ENCODE measurements around the gene HINFP. TPM values are rescaled to one million over a fixed set of nuclear protein-coding genes. Genes with fewer than 3 reads are reported as not detected.
A peak's percentile ranks its signal among the peaks of the same experiment; 100 is the strongest.
"Not testable (repeated sequence)": the region's sequence is repeated elsewhere in the genome, so short reads cannot be mapped to it uniquely, and the experiment has no call there.

Gene HINFP
- total RNA-seq, 4 donors from 2014 or later = 21.9 to 36.1 (median 27.0) TPM

DNA sequence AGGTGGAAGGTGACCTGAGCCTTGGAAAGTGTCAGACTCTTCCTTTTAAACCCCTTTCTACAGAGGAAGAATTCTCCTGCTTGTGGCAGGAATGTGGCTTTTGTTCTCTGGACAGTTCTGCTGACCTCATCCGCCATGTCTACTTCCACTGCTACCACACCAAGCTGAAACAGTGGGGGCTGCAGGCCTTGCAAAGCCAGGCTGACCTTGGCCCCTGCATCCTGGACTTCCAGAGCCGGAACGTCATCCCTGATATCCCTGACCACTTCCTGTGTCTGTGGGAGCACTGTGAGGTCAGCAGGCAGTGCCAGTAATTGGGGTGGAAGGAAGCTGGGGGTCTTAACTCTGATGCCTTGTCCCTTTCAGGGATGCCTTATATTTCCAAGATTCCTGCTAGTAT, 9.3 kb downstream of the HINFP start:
- TF ChIP-seq POLR2A (IDR thresholded peaks at IDR 0.05) = no peak
- no peak for TF ChIP-seq EP300 (IDR thresholded peaks at IDR 0.05)
- TF ChIP-seq, protein P1, sequence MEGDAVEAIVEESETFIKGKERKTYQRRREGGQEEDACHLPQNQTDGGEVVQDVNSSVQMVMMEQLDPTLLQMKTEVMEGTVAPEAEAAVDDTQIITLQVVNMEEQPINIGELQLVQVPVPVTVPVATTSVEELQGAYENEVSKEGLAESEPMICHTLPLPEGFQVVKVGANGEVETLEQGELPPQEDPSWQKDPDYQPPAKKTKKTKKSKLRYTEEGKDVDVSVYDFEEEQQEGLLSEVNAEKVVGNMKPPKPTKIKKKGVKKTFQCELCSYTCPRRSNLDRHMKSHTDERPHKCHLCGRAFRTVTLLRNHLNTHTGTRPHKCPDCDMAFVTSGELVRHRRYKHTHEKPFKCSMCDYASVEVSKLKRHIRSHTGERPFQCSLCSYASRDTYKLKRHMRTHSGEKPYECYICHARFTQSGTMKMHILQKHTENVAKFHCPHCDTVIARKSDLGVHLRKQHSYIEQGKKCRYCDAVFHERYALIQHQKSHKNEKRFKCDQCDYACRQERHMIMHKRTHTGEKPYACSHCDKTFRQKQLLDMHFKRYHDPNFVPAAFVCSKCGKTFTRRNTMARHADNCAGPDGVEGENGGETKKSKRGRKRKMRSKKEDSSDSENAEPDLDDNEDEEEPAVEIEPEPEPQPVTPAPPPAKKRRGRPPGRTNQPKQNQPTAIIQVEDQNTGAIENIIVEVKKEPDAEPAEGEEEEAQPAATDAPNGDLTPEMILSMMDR (IDR thresholded peaks at IDR 0.05) = no peak
- Histone ChIP-seq H3K4me1 (peaks cover 0 to 11% (median 0%) of the 10 kb centered on the region in 4 donors), H3K27ac (no peak overlapping the region), H3K4me3 (no peak overlapping the region), H3K36me3 (peaks cover 0 to 82% (median 20%) of the 10 kb centered on the region in 3 donors), H3K27me3 (no peaks in the 10 kb centered on the region), H3K9me3 (no peaks in the 10 kb centered on the region)
- 50 to 52% methylated on average over 3 of the region's 3 CpGs for WGBS, 2 donors
- DNase-seq (ENCODE audit: low spot score in 2 of 2) = no peak

DNA sequence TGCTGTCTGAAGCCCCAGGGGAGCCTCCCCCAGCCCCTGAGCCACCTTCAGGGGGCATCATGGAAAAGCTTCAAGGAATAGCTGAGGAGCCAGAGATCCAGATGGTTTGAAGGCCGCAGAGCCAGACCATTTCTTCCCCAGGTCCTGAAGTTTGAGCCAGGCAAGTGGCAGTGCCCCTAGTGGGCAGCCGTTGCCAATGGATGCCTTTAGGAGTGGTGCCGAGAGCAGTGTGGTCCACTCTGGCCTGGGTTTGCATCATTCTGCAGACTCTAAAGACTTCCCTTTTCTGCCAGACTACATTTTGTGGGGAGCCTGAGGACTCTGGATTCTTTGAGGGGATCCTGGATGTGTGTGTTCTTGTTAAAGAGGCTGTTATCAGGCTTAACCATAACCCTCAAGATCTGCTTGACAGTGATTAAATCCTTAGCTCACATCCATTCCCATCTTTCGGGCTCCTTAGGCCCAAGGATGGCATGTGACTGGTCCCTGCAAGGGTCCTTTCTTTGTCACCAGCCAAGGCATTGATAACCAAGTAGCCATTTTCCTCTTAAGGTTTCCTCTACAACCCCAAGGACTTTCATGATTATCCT, 13.1 kb downstream of the HINFP start:
- DNase-seq (ENCODE audit: low spot score in 2 of 2) = no peak
- H3K9me3 ChIP-seq = no peaks in the 10 kb centered on the region
- peaks cover 0 to 59% (median 20%) of the 10 kb centered on the region in 3 donors for H3K36me3 ChIP-seq
- TF ChIP-seq, protein P1 (IDR thresholded peaks at IDR 0.05) = peak in 3 of 5 experiments; percentile 21 to 37 (median 30)
- no peak for TF ChIP-seq EP300 (IDR thresholded peaks at IDR 0.05)
- H3K4me3 ChIP-seq = no peak overlapping the region
- no peaks in the 10 kb centered on the region for H3K4me1 ChIP-seq
- WGBS, 2 donors = 57 to 59% methylated on average over 4 of the region's 4 CpGs
- H3K27me3 ChIP-seq = no peaks in the 10 kb centered on the region
- H3K27ac ChIP-seq = no peak overlapping the region

DNA sequence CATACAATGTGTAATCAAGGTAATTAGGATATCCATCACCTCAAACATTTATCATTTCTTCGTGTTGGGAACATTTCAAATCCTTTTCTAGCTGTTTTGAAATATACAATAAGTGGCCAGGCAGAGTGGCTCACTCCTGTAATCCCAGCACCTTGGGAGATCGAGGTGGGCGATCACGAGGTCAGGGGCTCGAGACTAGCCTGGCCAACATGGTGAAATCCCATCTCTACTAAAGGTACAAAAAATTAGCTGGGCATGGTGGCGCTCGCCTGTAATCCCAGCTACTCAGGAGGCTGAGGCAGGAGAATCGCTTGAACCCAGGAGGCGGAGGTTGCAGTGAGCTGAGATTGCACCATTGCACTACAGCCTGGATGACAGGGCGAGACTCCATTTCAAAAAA, 17.9 kb downstream of the HINFP start:
- H3K27ac ChIP-seq; H3K4me3 ChIP-seq; H3K9me3 ChIP-seq; H3K4me1 ChIP-seq; H3K27me3 ChIP-seq; DNase-seq (ENCODE audit: low spot score in 2 of 2): not testable (repeated sequence)
- WGBS, 2 donors = 88% methylated on average over 10 of the region's 10 CpGs
- peaks cover 0 to 11% (median 2%) of the 10 kb centered on the region in 3 donors for H3K36me3 ChIP-seq

DNA sequence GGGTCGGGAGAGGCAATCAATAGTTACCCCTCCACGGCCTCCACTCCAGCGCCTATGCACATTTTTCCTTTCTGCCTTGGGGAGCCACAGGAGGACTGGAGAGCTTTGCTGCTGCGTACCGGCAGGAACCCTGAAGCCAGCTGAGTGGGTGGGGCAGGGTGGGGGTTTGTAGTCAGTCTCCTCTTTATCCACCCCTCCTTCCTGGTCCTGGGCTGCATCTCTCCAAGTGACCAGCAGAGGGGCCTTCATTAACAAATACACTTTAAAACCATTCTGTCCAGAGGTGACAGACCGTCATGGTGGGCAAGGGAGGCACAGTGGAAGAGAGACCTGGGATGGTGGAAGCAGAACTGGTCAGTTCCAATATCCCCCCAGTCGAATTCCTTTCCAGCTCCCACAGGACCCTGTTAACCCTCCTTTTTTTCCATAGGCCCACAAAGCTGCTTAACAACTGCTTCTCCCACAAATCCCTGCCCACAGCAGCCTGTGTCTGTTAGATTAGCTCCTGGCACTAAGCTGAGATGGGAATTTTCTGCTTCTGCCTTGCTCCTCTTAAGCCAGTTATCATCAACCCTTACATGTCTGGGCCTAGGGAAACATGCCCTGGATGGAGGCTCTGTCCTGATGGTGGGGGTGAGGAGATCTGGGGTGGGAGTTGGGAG, 23.6 kb downstream of the HINFP start:
- Histone ChIP-seq H3K36me3 (no peaks in the 10 kb centered on the region), H3K4me3 (no peak overlapping the region), H3K4me1 (peaks cover 0 to 22% (median 7%) of the 10 kb centered on the region in 4 donors), H3K9me3 (no peaks in the 10 kb centered on the region), H3K27me3 (peaks cover 0 to 26% of the 10 kb centered on the region in 2 donors), H3K27ac (no peak overlapping the region)
- TF ChIP-seq POLR2A (IDR thresholded peaks at IDR 0.05) = no peak
- TF ChIP-seq, protein P1 (IDR thresholded peaks at IDR 0.05) = peak; percentile 51 to 75 (median 62)
- TF ChIP-seq EP300 (IDR thresholded peaks at IDR 0.05) = no peak
- WGBS, 2 donors = 4 to 13% methylated on average over 7 of the region's 7 CpGs
- peak; percentile 23 to 67 for DNase-seq (ENCODE audit: low spot score in 2 of 2)

DNA sequence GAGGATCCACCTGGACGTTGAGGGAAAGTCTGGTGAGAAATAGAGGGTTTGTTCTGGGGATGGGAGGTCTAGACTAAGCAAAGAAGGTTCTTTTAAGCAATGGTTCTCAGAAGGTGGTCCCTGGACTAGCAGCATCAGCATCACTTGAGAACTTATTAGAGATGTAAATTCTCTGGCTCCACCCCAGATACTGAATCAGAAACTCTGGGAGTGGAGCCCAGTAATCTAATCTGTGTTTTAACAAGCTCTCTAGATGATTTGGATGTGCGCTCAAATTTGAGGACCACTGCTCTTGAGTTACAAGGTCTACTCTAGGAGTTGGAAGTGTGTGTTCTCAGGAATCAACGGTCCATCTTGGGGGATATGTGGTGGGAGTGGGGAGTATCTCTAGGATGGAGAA, 24.2 kb downstream of the HINFP start:
- 54 to 55% methylated on average over 3 of the region's 3 CpGs for WGBS, 2 donors
- Histone ChIP-seq H3K9me3 (no peaks in the 10 kb centered on the region), H3K36me3 (no peaks in the 10 kb centered on the region), H3K4me3 (no peak overlapping the region), H3K27me3 (peaks cover 0 to 32% of the 10 kb centered on the region in 2 donors), H3K27ac (no peak overlapping the region), H3K4me1 (peaks cover 0 to 26% (median 7%) of the 10 kb centered on the region in 4 donors)
- TF ChIP-seq EP300 (IDR thresholded peaks at IDR 0.05) (no peak), POLR2A (IDR thresholded peaks at IDR 0.05) (no peak)
- TF ChIP-seq, protein P1 (IDR thresholded peaks at IDR 0.05) = no peak
- no peak for DNase-seq (ENCODE audit: low spot score in 2 of 2)

All from tibial nerve (tissue), 4 donors.